Lower leg skin (tissue), 3 donors: ENCODE measurements around the gene CEP131.

Experiments
- CTCF ChIP-seq, 3 donors: fragments of 450-650 bp; IDR thresholded peaks; one replicate each; pipeline ENCODE4 v1.5.1; 2016; ENCODE audit warnings: antibody characterized with exemption in 3 of 3, mild to moderate bottlenecking in 3 of 3, moderate library complexity in 2 of 3
- POLR2A ChIP-seq, 2 donors: fragments of 450-650 bp; IDR thresholded peaks; one replicate each; pipeline ENCODE4 v1.6.1; 2016 to 2017; ENCODE audit warnings: antibody characterized with exemption in 2 of 2, mild to moderate bottlenecking in 1 of 2, moderate library complexity in 1 of 2

GRCh38 chr17:81222906-81223761, at the start of gene CEP131:
- TF ChIP-seq POLR2A (IDR thresholded peaks at IDR 0.05) (no peak), CTCF (IDR thresholded peaks at IDR 0.05) (no peak)
